HepG2 (cell line): Measurements from ENCODE around the gene HTRA2. TPM values are rescaled to one million over a fixed set of nuclear protein-coding genes. Genes with fewer than 3 reads are reported as not detected.
A peak's percentile ranks its signal among the peaks of the same experiment; 100 is the strongest.

ENCODE experiments used
- ATAC-seq: fragments of 200-7000 bp; cut with Tn5 transposase; 3 replicates; pipeline ENCODE4 v1.9.1; 2020; ENCODE audit warnings: mild to moderate bottlenecking, moderate library complexity
- BruUV-seq: library from RNA; stranded (reverse); fragments of 400-500 nt; replicated peaks from 2 replicates; lab custom pipeline; 2021; lab: Mats Ljungman, UMichigan
- CTCF ChIA-PET: fragments of 300-600 bp; formaldehyde crosslinking; extraction: SDS; loops from one replicate; lab custom pipeline; 2021; ENCODE audit warnings: low total read pairs, inconsistent platforms, low intra/inter-chr PET ratio; lab: Yijun Ruan, JAX
- POLR2A ChIA-PET: fragments of 350-600 bp; sonication (Branson Sonifier 250); formaldehyde crosslinking; loops from one replicate; lab custom pipeline; 2020; ENCODE audit warnings: antibody characterized with exemption, inconsistent platforms; lab: Yijun Ruan, JAX
- DNase-seq: peaks from one replicate; pipeline ENCODE4 v3.0.0-alpha.2; 2015; ENCODE audit warnings: low spot score
- FAIRE-seq: peaks from 3 replicates; lab custom pipeline; 2011; peaks lifted over from hg19 to GRCh38; lab: Jason Lieb, UNC
- H2AFZ ChIP-seq: one replicate; pipeline ENCODE4 v1.6.1; 2011; ENCODE audit warnings: low read length, inconsistent platforms
- H3K27ac ChIP-seq: fragments of 300-600 bp; 3 replicates; pipeline ENCODE4 v1.8.0; 2011; ENCODE audit warnings: mixed run types, mild to moderate bottlenecking, mixed read lengths, low read length, inconsistent platforms; ENCODE audit not compliant: insufficient read depth; ENCODE audit errors: extremely low read length
- H3K27me3 ChIP-seq, 2 experiments: fragments of 200-600 bp in 1 of 2; 2 replicates in 1 of 2; 3 replicates in 1 of 2; pipeline versions ENCODE4 v1.6.0 to v1.8.0; 2011; ENCODE audit warnings: low read length in 2 of 2, mild to moderate bottlenecking in 2 of 2, moderate library complexity in 2 of 2, inconsistent platforms in 1 of 2; ENCODE audit not compliant: insufficient read depth in 2 of 2, control insufficient read depth in 1 of 2
- H3K36me3 ChIP-seq, 2 experiments: fragments of 200-600 bp in 1 of 2; replicated peaks in 1 of 2; 2 replicates in 1 of 2; 3 replicates in 1 of 2; pipeline versions ENCODE4 v1.5.1 to v1.8.0; 2011; ENCODE audit warnings: low read length in 2 of 2, inconsistent platforms in 1 of 2; ENCODE audit not compliant: insufficient read depth in 2 of 2, control insufficient read depth in 1 of 2
- H3K4me1 ChIP-seq: 2 replicates; pipeline ENCODE4 v1.5.1; 2012; ENCODE audit warnings: low read length, inconsistent platforms; ENCODE audit not compliant: insufficient read depth
- H3K4me2 ChIP-seq: 2 replicates; pipeline ENCODE4 v1.6.0; 2011; ENCODE audit warnings: low read depth, low read length, inconsistent platforms
- H3K4me3 ChIP-seq, 3 experiments: fragments of 200-600 bp in 1 of 3; sonication (generic), shearing (Covaris generic) in 1 of 3; replicated peaks in 1 of 3; 2 replicates each; pipeline ENCODE4 v1.5.1; 2011 to 2016; ENCODE audit warnings: low read length in 3 of 3, inconsistent platforms in 2 of 3, low read depth in 2 of 3, mild to moderate bottlenecking in 2 of 3, control low read depth in 1 of 3, mixed read lengths in 1 of 3; ENCODE audit not compliant: insufficient read depth in 1 of 3
- H3K79me2 ChIP-seq: one replicate; pipeline ENCODE4 v1.6.1; 2011; ENCODE audit warnings: low read length, inconsistent platforms; ENCODE audit not compliant: insufficient read depth
- H3K9ac ChIP-seq: 2 replicates; pipeline ENCODE4 v1.6.0; 2011; ENCODE audit warnings: mild to moderate bottlenecking, low read depth, low read length, inconsistent platforms; ENCODE audit not compliant: insufficient read depth
- H3K9me3 ChIP-seq: 2 replicates; pipeline ENCODE4 v1.5.1; 2012; ENCODE audit warnings: mild to moderate bottlenecking, low read length
- H4K20me1 ChIP-seq: 2 replicates; pipeline ENCODE4 v1.6.0; 2011; ENCODE audit warnings: inconsistent platforms, mild to moderate bottlenecking, low read length, moderate library complexity; ENCODE audit not compliant: insufficient read depth
- KDM1A ChIP-seq: IDR thresholded peaks from 2 replicates; pipeline ENCODE4 v1.6.1; 2016; ENCODE audit warnings: missing compliant biosample characterization
- ZNF333 ChIP-seq: sonication (generic); formaldehyde crosslinking; IDR thresholded peaks from 2 replicates; pipeline ENCODE4 v1.4.0; 2020; ENCODE audit warnings: mild to moderate bottlenecking, missing genetic modification reagents, borderline replicate concordance
- ZNF383 ChIP-seq: sonication (generic); formaldehyde crosslinking; IDR thresholded peaks from 2 replicates; pipeline ENCODE4 v1.4.0; 2020; ENCODE audit warnings: missing genetic modification reagents, mild to moderate bottlenecking, borderline replicate concordance
- ZNF607 ChIP-seq: sonication (generic); formaldehyde crosslinking; IDR thresholded peaks from 2 replicates; pipeline ENCODE4 v1.5.1; 2020; ENCODE audit warnings: missing genetic modification reagents, mild to moderate bottlenecking, borderline replicate concordance
- ZNF615 ChIP-seq: sonication (generic); formaldehyde crosslinking; IDR thresholded peaks from 2 replicates; pipeline ENCODE4 v1.5.0; 2020; ENCODE audit warnings: mild to moderate bottlenecking, missing genetic modification reagents, borderline replicate concordance
- ZNF724P ChIP-seq: sonication (generic); formaldehyde crosslinking; IDR thresholded peaks from 2 replicates; pipeline ENCODE4 v1.8.0; 2022; ENCODE audit warnings: missing genetic modification reagents, borderline replicate concordance
- WGBS: methylation state at CpG from one replicate; pipeline ENCODE4 v1.1.6; 2017; ENCODE audit warnings: low lambda C conversion rate; 5-methylcytosine and 5-hydroxymethylcytosine counted together
- in situ Hi-C: cut with HindIII; loops from 2 replicates; pipeline ENCODE4 v1.10.0; 2017; ENCODE audit warnings: low pct_unique_long_range_greater_than_20kb; ENCODE audit not compliant: extremely low pct_ligation_motif_present
- intact Hi-C: fragments of 100-400 bp; cut with micrococcal nuclease; formaldehyde crosslinking; loops from one replicate; pipeline ENCODE4 v1.10.0; 2022; ENCODE audit not compliant: unreplicated experiment
- polyA plus RNA-seq, 8 experiments: library from polyadenylated mRNA; depleted of rRNA in 3 of 8; stranded (reverse) in 7 of 8; unstranded in 1 of 8; fragments of >200 nt; fragmentation: Illumina TruSeq in 4 of 8; extraction: Trizol in 4 of 8; gene quantifications; 2 replicates each; pipeline versions ENCODE4 v1.2.1 to v1.2.3, GENCODE V29; 2011 to 2016; ENCODE audit warnings: low read depth in 4 of 8, missing spikeins in 1 of 8, mixed read lengths in 1 of 8; ENCODE audit not compliant: insufficient read depth in 1 of 8
- total RNA-seq, 5 experiments: library from RNA; depleted of rRNA; stranded (reverse); fragments of >200 nt; fragmentation: Illumina TruSeq; extraction: Trizol; gene quantifications; 2 replicates each; pipeline ENCODE4 v1.2.3, GENCODE V29; 2016; ENCODE audit warnings: low read depth in 1 of 5
- TF ChIP-seq, protein P1 (sequence below): sonication (generic); formaldehyde crosslinking; IDR thresholded peaks from 2 replicates; pipeline ENCODE4 v1.4.0; 2020; ENCODE audit warnings: missing genetic modification reagents, borderline replicate concordance

The HTRA2 gene
- total and polyA plus RNA-seq, 2 of the 13 experiments (the other 11 are each of a cell fraction or from before 2014, with no cell fraction given) = 47.7 to 50.3 TPM

DNA sequence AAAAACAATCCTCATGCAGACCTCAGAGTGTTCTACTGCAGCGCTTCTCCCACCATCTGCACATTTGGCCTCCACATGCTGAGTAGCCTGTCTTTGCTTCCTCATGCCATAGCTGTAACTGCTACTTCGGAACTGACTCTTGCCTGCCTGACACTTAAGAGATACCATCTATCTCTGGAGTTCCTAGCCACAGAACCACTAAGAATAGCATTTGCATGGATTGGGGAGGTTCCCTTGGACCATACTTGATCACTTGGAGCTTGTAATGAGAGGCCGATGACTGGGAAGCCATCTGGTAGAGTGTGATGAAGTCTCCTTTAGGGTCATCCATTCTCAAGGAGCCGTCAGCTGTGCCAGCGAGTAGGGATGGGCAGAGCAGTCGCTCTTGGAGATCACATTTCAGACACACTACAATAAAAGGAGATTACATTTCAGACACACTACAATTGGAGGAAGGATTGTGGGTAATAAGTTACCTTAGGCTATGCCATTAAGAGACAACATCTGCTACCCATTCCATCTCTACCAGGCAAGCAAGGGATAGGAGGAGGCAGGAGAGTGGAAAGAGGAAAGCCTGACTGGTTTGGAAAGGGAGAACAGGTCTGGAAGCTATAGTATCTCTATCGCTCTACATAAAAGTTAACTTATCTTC lies 46.6 kb downstream of the HTRA2 start:
- FAIRE-seq (no peak), ATAC-seq (no peak), DNase-seq (no peak)
- peaks cover 12% of the 10 kb centered on the region for H3K4me1 ChIP-seq
- intact Hi-C loops (no loop called here), in situ Hi-C loops (no loop called here)
- no peak overlapping the region for H3K27ac ChIP-seq
- H3K36me3 ChIP-seq = no peaks in the 10 kb centered on the region
- ChIA-PET CTCF (no interaction called here), POLR2A (no interaction called here)
- H3K4me3 ChIP-seq = no peak overlapping the region
- no peak overlapping the region for H2AFZ ChIP-seq
- no peak overlapping the region for H3K4me2 ChIP-seq
- 48% methylated on average over 7 of the region's 7 CpGs for WGBS
- no peaks in the 10 kb centered on the region for H3K9me3 ChIP-seq
- TF ChIP-seq ZNF383 (CRISPR knock-in tag) = no peak
- no TSS peak for BruUV-seq
- no peak overlapping the region for H3K9ac ChIP-seq
- H3K27me3 ChIP-seq = peaks cover 0 to 27% of the 10 kb centered on the region in 2 experiments; a peak in 4 of 5 replicates
- H3K79me2 ChIP-seq = no peaks in the 10 kb centered on the region
- no peaks in the 10 kb centered on the region for H4K20me1 ChIP-seq

DNA sequence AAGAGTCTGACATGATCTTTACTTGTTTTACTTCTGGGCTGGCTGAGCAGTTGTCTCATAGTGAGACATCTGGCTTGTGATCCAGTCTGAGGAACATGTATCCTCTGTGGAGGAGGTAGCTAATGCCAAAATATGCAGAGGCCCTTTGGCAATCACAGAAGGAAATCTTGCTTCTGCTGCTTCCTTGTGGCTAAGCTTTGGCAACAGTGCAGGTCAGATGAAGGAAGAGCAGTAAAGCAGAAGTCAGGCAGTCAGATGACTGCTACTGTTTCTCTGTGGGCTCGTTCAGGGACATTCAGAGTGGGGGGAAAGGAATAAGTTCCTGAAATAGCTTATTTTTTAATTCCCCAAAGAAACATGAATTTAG lies 47.1 kb downstream of the HTRA2 start:
- 0% methylated on average over 1 of the region's 1 CpG for WGBS
- Histone ChIP-seq H3K27ac (no peak overlapping the region), H3K9ac (no peak overlapping the region), H3K4me2 (no peak overlapping the region), H3K9me3 (no peaks in the 10 kb centered on the region), H3K27me3 (peaks cover 0 to 27% of the 10 kb centered on the region in 2 experiments; a peak in 4 of 5 replicates), H2AFZ (peak overlapping the region; percentile 20), H4K20me1 (no peaks in the 10 kb centered on the region), H3K4me1 (peaks cover 10% of the 10 kb centered on the region), H3K4me3 (no peak overlapping the region), H3K36me3 (no peaks in the 10 kb centered on the region), H3K79me2 (no peaks in the 10 kb centered on the region)
- FAIRE-seq = no peak
- CTCF ChIA-PET = no interaction called here
- TF ChIP-seq ZNF724P = no peak
- TF ChIP-seq ZNF333 (CRISPR knock-in tag) = no peak
- no peak for TF ChIP-seq KDM1A (CRISPR knock-in tag)
- TF ChIP-seq, protein P1, sequence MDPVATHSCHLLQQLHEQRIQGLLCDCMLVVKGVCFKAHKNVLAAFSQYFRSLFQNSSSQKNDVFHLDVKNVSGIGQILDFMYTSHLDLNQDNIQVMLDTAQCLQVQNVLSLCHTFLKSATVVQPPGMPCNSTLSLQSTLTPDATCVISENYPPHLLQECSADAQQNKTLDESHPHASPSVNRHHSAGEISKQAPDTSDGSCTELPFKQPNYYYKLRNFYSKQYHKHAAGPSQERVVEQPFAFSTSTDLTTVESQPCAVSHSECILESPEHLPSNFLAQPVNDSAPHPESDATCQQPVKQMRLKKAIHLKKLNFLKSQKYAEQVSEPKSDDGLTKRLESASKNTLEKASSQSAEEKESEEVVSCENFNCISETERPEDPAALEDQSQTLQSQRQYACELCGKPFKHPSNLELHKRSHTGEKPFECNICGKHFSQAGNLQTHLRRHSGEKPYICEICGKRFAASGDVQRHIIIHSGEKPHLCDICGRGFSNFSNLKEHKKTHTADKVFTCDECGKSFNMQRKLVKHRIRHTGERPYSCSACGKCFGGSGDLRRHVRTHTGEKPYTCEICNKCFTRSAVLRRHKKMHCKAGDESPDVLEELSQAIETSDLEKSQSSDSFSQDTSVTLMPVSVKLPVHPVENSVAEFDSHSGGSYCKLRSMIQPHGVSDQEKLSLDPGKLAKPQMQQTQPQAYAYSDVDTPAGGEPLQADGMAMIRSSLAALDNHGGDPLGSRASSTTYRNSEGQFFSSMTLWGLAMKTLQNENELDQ = no peak
- TF ChIP-seq ZNF607 (CRISPR knock-in tag) = no peak
- TF ChIP-seq ZNF615 (CRISPR knock-in tag) = no peak
- no peak for DNase-seq
- in situ Hi-C loops (no loop called here), intact Hi-C loops (no loop called here)
- BruUV-seq = no TSS peak
- ATAC-seq = no peak
- POLR2A ChIA-PET = no interaction called here
